WI38 (cell line): Measurements from ENCODE around the gene TMEM161B.
"Not testable (repeated sequence)": the region's sequence is repeated elsewhere in the genome, so short reads cannot be mapped to it uniquely, and the experiment has no call there.

Experiments
- H3K4me3 ChIP-seq: 2 replicates; pipeline ENCODE4 v1.5.1; 2011; ENCODE audit warnings: low read depth, mild to moderate bottlenecking, control low read depth, low read length
- TF ChIP-seq, protein P1 (sequence below): IDR thresholded peaks from 2 replicates; pipeline ENCODE4 v1.5.1; 2012; ENCODE audit warnings: low read depth, mild to moderate bottlenecking, control low read depth, low read length

Gene TMEM161B

DNA sequence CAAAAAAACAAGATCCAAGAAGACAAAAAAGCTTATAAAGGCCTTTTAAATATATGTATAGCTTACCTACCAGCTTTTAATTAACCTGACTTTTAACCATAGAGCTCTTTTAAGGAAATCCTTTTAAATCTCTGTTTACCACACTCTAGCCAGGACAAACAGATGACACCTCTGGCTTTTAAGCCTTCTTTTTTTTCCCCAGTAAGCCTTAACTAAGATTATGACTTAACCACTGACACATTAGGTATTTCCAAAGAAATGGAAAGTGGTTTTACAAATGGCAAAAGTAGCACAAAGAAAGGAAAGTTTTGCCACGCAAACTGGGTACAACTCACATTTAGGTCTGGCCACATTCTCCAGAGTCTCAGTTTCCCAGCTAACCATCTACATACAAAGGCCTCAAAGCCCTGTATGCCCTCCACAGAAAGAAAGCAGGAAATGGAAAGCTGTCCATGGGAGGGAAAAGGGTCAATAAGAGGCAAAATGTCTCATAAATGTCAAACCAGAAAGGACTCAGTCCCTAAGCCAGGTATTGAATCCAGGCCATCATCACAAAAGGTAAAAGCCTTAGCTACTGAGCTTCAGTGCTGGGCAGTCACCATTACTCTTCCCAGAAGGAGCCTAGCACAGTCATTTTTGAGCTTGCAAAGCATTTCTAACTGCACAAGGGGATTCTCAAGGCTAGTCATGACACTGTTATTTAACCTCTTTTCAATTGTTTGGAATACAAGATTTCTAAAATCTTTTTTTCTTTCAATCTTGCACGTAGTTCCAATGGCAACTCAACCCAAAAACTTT lies 19.7 kb downstream of the TMEM161B start:
- no peak overlapping the region for H3K4me3 ChIP-seq
- TF ChIP-seq, protein P1, sequence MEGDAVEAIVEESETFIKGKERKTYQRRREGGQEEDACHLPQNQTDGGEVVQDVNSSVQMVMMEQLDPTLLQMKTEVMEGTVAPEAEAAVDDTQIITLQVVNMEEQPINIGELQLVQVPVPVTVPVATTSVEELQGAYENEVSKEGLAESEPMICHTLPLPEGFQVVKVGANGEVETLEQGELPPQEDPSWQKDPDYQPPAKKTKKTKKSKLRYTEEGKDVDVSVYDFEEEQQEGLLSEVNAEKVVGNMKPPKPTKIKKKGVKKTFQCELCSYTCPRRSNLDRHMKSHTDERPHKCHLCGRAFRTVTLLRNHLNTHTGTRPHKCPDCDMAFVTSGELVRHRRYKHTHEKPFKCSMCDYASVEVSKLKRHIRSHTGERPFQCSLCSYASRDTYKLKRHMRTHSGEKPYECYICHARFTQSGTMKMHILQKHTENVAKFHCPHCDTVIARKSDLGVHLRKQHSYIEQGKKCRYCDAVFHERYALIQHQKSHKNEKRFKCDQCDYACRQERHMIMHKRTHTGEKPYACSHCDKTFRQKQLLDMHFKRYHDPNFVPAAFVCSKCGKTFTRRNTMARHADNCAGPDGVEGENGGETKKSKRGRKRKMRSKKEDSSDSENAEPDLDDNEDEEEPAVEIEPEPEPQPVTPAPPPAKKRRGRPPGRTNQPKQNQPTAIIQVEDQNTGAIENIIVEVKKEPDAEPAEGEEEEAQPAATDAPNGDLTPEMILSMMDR, result no peak

GRCh38 chr5:88248094-88248493 lies 20.6 kb downstream of the TMEM161B start:
- TF ChIP-seq, protein P1, result no peak

DNA sequence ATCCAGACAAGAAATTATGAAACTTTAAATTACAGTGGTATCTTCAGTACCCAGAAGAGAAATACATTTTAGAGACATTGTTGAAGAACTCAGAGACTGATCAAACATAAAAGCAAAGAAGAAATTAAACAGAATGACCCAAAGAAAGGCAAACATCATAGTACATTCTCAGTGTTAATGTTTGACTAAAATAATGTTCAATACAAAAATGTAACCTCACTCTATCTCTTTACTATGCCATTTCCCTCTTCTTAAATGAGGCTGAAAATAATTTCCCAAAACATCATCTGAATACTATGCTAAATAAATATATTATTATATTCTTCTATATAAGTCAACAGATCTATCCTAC lies 22.8 kb downstream of the TMEM161B start:
- TF ChIP-seq, protein P1, result no peak
- H3K4me3 ChIP-seq, result no peak overlapping the region

More at GRCh38 chr5:88248094-88248493, 20.6 kb downstream of the TMEM161B start:
- no peak overlapping the region for H3K4me3 ChIP-seq

- H3K4me3 ChIP-seq, result no peak overlapping the region
- TF ChIP-seq, protein P1, result no peak
Measured at GRCh38 chr5:88245241-88245892, 23.3 kb downstream of the TMEM161B start.

- TF ChIP-seq, protein P1, result no peak
- no peak overlapping the region for H3K4me3 ChIP-seq
Measured at GRCh38 chr5:88244686-88245085, 24.0 kb downstream of the TMEM161B start.

GRCh38 chr5:88243493-88243892 lies 25.2 kb downstream of the TMEM161B start:
- not testable (repeated sequence) for H3K4me3 ChIP-seq

GRCh38 chr5:88238732-88239131 lies 29.9 kb downstream of the TMEM161B start:
- no peak overlapping the region for H3K4me3 ChIP-seq
- TF ChIP-seq, protein P1, result no peak
